Stomach (tissue), 8 donors: ENCODE measurements around the gene CLUH. TPM values are rescaled to one million over a fixed set of nuclear protein-coding genes. Genes with fewer than 3 reads are reported as not detected.

Experiments used
- polyA plus RNA-seq, 3 donors: library from polyadenylated mRNA; stranded (reverse); fragments of 200-250 nt; gene quantifications; one replicate each; pipeline ENCODE4 v1.2.3, GENCODE V29; 2013
- small RNA-seq, 4 donors: library from RNA; depleted of rRNA; stranded (forward); fragments of <200 nt; gene quantifications; one replicate each; pipeline ENCODE3, GENCODE V24; 2016
- total RNA-seq, 5 donors: library from RNA; depleted of rRNA; stranded (reverse); fragments of >200 nt; gene quantifications; one replicate each; pipeline versions ENCODE4 v1.1.0 to v1.2.3, GENCODE V29; 2014 to 2016
- donor health status: healthy with polysubstance abuse.
- donor health status: Bipolar disorder and iron deficiency.
- donor health status: healthy.

Gene CLUH
- total and polyA plus RNA-seq, 8 donors: 17.6 to 417 (median 45.6) TPM

Small RNA genes within 50 kb of the gene (small RNA-seq; reads per million reads assigned to genes)
- 0 reads per million in 4 donors for gene MIR1253
- 0 to 0.30 (median 0.08) reads per million in 4 donors for gene MIR6776
- gene RN7SL608P: 0 reads per million in 4 donors
- 0 reads per million in 4 donors for gene hsa-mir-1253

Other genes starting within 250 kb of the CLUH start
- gene METTL16, start 199.9 kb downstream of the CLUH start, total RNA-seq: 100 to 1,000 TPM in 1 of 5 donors, 10 to 100 TPM in 4; 12.3 to 108 (median 23.5) TPM
- 10 to 100 TPM; 11.3 to 19.5 (median 13.4) TPM for gene METTL16, start 199.9 kb downstream of the CLUH start, polyA plus RNA-seq
- gene PAFAH1B1, start 118.1 kb downstream of the CLUH start, total RNA-seq: 100 to 1,000 TPM in 3 of 5 donors, 10 to 100 TPM in 2; 34.8 to 264 (median 170) TPM
- gene PAFAH1B1, start 118.1 kb downstream of the CLUH start, polyA plus RNA-seq: 10 to 100 TPM; 22.5 to 38.0 (median 28.4) TPM
- 1 to 10 TPM in 1 of 5 donors, not detected in 4; 1.7 TPM for gene CCDC92B, start 37.9 kb upstream of the CLUH start, total RNA-seq
- gene CCDC92B, start 37.9 kb upstream of the CLUH start, polyA plus RNA-seq: under 1 TPM in 2 of 3 donors, not detected in 1; 0.12 to 0.48 TPM
- 10 to 100 TPM; 26.4 to 92.4 (median 50.7) TPM for gene RAP1GAP2, start 84.7 kb upstream of the CLUH start, total RNA-seq
- gene RAP1GAP2, start 84.7 kb upstream of the CLUH start, polyA plus RNA-seq: 10 to 100 TPM; 11.8 to 25.0 (median 17.9) TPM